Adipocyte (in vitro differentiated cells): Measurements from ENCODE around the gene DKK1.
"Not testable (repeated sequence)": the region's sequence is repeated elsewhere in the genome, so short reads cannot be mapped to it uniquely, and the experiment has no call there.

Experiments used
- DNase-seq: peaks from one replicate; pipeline ENCODE4 v3.0.0-alpha.2; 2015; ENCODE audit warnings: low read depth
- H3K27me3 ChIP-seq: replicated peaks from 2 replicates; pipeline ENCODE4 v1.7.0; 2013; ENCODE audit warnings: mild to moderate bottlenecking, low read length, moderate library complexity; ENCODE audit not compliant: control insufficient read depth, insufficient read depth
- H3K36me3 ChIP-seq: 2 replicates; pipeline ENCODE4 v1.7.0; 2013; ENCODE audit warnings: low read length, mild to moderate bottlenecking, moderate library complexity; ENCODE audit not compliant: control insufficient read depth, insufficient read depth, severe bottlenecking
- H3K4me1 ChIP-seq: 2 replicates; pipeline ENCODE4 v1.7.0; 2013; ENCODE audit warnings: mild to moderate bottlenecking, low read length, moderate library complexity; ENCODE audit not compliant: control insufficient read depth, insufficient read depth
- H3K4me3 ChIP-seq: 2 replicates; pipeline ENCODE4 v1.7.0; 2013; ENCODE audit warnings: mild to moderate bottlenecking, low read length, moderate library complexity
- H3K9ac ChIP-seq: 2 replicates; pipeline ENCODE4 v1.7.0; 2013; ENCODE audit warnings: mild to moderate bottlenecking, low read length, moderate library complexity
- H3K9me3 ChIP-seq: 2 replicates; pipeline ENCODE4 v1.7.0; 2013; ENCODE audit warnings: mild to moderate bottlenecking, low read length, moderate library complexity; ENCODE audit not compliant: control insufficient read depth

The DKK1 gene

DNA sequence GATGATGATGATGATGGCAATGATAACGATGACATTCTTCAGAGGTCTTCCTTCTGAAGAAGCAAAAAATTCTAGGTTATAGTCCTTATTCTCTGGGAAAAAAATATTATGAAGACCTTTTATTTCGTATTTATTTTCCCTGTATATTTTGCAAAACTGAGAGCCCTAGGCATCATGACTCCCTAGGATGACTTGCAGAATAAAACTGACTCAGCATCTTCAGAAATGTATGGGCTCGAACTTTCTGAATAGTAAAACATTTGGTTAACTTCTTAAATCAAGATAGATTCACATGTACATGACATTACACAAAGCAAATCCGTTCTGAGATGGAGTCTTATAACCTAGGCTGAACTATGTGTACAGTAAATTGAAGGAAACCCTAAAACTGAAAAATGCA, 29.4 kb downstream of the DKK1 start:
- H3K36me3 ChIP-seq = no peaks in the 10 kb centered on the region
- no peak overlapping the region for H3K4me3 ChIP-seq
- H3K27me3 ChIP-seq = no peaks in the 10 kb centered on the region
- no peak for DNase-seq
- no peaks in the 10 kb centered on the region for H3K9me3 ChIP-seq
- H3K4me1 ChIP-seq = no peaks in the 10 kb centered on the region
- H3K9ac ChIP-seq = no peak overlapping the region

GRCh38 chr10:52346394-52347326, 32.6 kb downstream of the DKK1 start:
- H3K4me1 ChIP-seq = no peaks in the 10 kb centered on the region

DNA sequence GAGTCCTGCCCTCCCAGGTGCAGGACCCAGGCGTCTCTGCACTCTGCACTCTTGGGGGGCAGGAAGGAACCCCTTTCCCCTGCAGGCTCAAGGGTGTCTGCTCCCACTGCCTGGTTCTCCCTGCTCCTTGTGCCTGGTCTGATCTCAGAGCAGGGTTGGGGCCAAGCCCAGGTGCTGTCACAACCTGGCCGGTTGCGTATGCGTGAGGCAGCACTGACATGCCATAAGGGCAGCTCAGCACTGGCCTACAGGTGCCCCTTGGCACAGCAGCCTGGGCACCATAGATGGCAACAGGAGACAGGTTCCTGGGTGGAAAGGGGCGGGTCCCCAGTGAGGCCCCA, 33.2 kb downstream of the DKK1 start:
- Histone ChIP-seq H3K4me3 (no peak overlapping the region), H3K9me3 (no peaks in the 10 kb centered on the region), H3K27me3 (no peaks in the 10 kb centered on the region), H3K9ac (no peak overlapping the region), H3K36me3 (no peaks in the 10 kb centered on the region), H3K4me1 (no peaks in the 10 kb centered on the region)
- no peak for DNase-seq

More at GRCh38 chr10:52346394-52347326, 32.6 kb downstream of the DKK1 start:
- Histone ChIP-seq H3K27me3 (no peaks in the 10 kb centered on the region), H3K4me3 (no peak overlapping the region), H3K9ac (no peak overlapping the region), H3K36me3 (no peaks in the 10 kb centered on the region), H3K9me3 (no peaks in the 10 kb centered on the region)
- DNase-seq = no peak

DNA sequence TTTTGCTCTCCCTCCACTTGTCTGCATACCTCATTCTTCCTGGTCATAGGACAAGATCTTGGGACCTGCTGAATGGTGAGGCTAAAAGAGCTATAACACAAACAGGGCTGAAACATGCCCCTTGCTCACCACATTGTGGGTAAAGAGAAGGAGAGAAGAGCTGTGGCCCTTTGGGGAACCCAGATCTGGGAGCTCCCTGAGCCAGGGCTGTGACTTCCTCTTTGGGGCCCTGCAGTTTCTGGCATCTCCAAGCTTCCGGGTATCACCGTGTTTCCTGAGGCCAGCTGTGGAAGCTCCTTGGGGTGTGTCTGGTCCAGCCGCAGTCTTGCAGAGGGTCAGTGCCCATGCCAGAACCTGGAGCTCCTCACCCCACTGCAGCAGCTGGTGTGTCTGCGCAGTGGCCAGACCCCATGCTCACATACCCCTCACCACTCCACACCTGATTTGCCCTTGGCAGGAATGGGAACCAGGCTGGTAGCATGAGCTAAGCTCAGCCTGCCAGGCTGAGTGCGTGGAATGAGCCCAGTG, 34.0 kb downstream of the DKK1 start:
- H3K36me3 ChIP-seq = no peaks in the 10 kb centered on the region
- no peaks in the 10 kb centered on the region for H3K4me1 ChIP-seq
- no peaks in the 10 kb centered on the region for H3K27me3 ChIP-seq
- H3K9ac ChIP-seq = no peak overlapping the region
- no peak for DNase-seq
- no peak overlapping the region for H3K4me3 ChIP-seq
- H3K9me3 ChIP-seq = no peaks in the 10 kb centered on the region

GRCh38 chr10:52351914-52352330, 37.8 kb downstream of the DKK1 start:
- no peaks in the 10 kb centered on the region for H3K27me3 ChIP-seq
- no peaks in the 10 kb centered on the region for H3K9me3 ChIP-seq
- no peak overlapping the region for H3K9ac ChIP-seq
- DNase-seq = peak; percentile 55
- peaks cover 14% of the 10 kb centered on the region for H3K4me1 ChIP-seq
- no peaks in the 10 kb centered on the region for H3K36me3 ChIP-seq
- no peak overlapping the region for H3K4me3 ChIP-seq

- no peaks in the 10 kb centered on the region for H3K9me3 ChIP-seq
- H3K4me3 ChIP-seq = no peak overlapping the region
- peaks cover 14% of the 10 kb centered on the region for H3K4me1 ChIP-seq
- no peaks in the 10 kb centered on the region for H3K36me3 ChIP-seq
- no peak for DNase-seq
- no peak overlapping the region for H3K9ac ChIP-seq
- H3K27me3 ChIP-seq = no peaks in the 10 kb centered on the region
These were observed 39.1 kb downstream of the DKK1 start for GRCh38 chr10:52353205-52353604.

GRCh38 chr10:52353960-52354394, 39.9 kb downstream of the DKK1 start:
- Histone ChIP-seq H3K4me1 (peaks cover 14% of the 10 kb centered on the region), H3K27me3 (no peaks in the 10 kb centered on the region), H3K9me3 (no peaks in the 10 kb centered on the region), H3K4me3 (no peak overlapping the region), H3K36me3 (no peaks in the 10 kb centered on the region), H3K9ac (no peak overlapping the region)
- DNase-seq = peak; percentile 67

DNA sequence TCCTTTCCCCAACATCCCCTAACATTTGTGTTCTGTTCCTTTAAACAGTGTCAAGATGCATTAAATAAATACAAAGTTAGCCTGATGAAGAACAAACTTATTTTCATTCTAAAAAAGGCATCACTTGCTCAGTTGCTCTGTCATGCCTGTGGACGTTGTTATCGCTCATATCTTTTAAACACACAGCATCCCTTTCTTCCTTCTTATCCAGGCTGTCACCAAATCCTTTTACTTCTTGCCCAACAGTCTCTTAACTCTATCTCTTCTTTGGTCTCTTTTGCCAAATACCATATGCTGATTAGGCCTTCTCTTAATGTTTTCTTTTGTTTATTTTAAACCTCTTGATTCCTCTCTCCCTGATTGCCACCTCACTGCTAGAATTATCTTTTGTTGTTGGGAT, 43.9 kb downstream of the DKK1 start:
- H3K27me3 ChIP-seq = no peaks in the 10 kb centered on the region
- no peak overlapping the region for H3K4me3 ChIP-seq
- peaks cover 14% of the 10 kb centered on the region for H3K4me1 ChIP-seq
- no peak for DNase-seq
- H3K9ac ChIP-seq = no peak overlapping the region
- H3K36me3 ChIP-seq = no peaks in the 10 kb centered on the region
- no peaks in the 10 kb centered on the region for H3K9me3 ChIP-seq

- DNase-seq = no peak
- Histone ChIP-seq H3K9ac (no peak overlapping the region), H3K27me3 (no peaks in the 10 kb centered on the region), H3K4me1 (peaks cover under 1% of the 10 kb centered on the region), H3K36me3 (no peaks in the 10 kb centered on the region), H3K9me3 (no peaks in the 10 kb centered on the region), H3K4me3 (no peak overlapping the region)
These were observed 45.4 kb downstream of the DKK1 start for GRCh38 chr10:52359441-52359840.

GRCh38 chr10:52365547-52366432, 51.7 kb downstream of the DKK1 start:
- H3K9ac ChIP-seq, H3K9me3 ChIP-seq, DNase-seq, H3K36me3 ChIP-seq, H3K4me3 ChIP-seq, H3K4me1 ChIP-seq, H3K27me3 ChIP-seq: not testable (repeated sequence)
